ENCODE data around the gene POFUT2. TPM values are rescaled to one million over a fixed set of nuclear protein-coding genes. Genes with fewer than 3 reads are reported as not detected.

Gene POFUT2
- polyA plus RNA-seq, 1 donor from 2014 or later, result 25.4 TPM

DNA sequence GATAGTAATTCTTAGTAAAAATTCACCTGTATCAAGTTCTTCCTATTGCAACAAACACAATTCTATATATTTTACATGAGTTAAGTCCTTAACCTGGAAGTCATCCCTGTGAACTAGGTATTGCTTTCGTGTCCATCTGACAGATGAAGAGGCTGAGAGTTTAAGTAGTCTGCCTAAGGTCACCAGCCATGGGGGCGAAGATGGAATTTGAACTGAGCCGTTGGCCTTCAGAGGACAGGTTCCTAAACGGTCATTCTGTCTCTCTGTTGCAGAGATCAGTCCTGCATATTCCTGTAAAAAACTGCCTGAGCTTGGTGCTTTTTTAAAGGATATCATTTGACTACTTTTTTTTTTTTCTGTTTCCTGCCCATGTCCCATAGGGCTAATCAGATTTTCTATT, 10.2 kb upstream of the POFUT2 start:
- no peak overlapping the region for H3K4me2 ChIP-seq (ENCODE audit: low read length)
- H3K9me2 ChIP-seq (ENCODE audit: insufficient read depth, low read length), result no peaks in the 10 kb centered on the region
- H3K36me3 ChIP-seq (ENCODE audit: insufficient read depth, low read length), result no peaks in the 10 kb centered on the region
- TF ChIP-seq, protein P1, sequence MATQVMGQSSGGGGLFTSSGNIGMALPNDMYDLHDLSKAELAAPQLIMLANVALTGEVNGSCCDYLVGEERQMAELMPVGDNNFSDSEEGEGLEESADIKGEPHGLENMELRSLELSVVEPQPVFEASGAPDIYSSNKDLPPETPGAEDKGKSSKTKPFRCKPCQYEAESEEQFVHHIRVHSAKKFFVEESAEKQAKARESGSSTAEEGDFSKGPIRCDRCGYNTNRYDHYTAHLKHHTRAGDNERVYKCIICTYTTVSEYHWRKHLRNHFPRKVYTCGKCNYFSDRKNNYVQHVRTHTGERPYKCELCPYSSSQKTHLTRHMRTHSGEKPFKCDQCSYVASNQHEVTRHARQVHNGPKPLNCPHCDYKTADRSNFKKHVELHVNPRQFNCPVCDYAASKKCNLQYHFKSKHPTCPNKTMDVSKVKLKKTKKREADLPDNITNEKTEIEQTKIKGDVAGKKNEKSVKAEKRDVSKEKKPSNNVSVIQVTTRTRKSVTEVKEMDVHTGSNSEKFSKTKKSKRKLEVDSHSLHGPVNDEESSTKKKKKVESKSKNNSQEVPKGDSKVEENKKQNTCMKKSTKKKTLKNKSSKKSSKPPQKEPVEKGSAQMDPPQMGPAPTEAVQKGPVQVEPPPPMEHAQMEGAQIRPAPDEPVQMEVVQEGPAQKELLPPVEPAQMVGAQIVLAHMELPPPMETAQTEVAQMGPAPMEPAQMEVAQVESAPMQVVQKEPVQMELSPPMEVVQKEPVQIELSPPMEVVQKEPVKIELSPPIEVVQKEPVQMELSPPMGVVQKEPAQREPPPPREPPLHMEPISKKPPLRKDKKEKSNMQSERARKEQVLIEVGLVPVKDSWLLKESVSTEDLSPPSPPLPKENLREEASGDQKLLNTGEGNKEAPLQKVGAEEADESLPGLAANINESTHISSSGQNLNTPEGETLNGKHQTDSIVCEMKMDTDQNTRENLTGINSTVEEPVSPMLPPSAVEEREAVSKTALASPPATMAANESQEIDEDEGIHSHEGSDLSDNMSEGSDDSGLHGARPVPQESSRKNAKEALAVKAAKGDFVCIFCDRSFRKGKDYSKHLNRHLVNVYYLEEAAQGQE (IDR thresholded peaks at IDR 0.05; ENCODE audit: borderline replicate concordance), result no peak
- TF ChIP-seq RAD21 (conservative IDR thresholded peaks at IDR 0.05) (no peak), SMC3 (conservative IDR thresholded peaks at IDR 0.05; ENCODE audit: poor library complexity) (no peak), EP300 (conservative IDR thresholded peaks at IDR 0.05; ENCODE audit: poor library complexity, severe bottlenecking) (no peak), TAF1 (IDR thresholded peaks at IDR 0.05; ENCODE audit: low read depth) (no peak), MXI1 (conservative IDR thresholded peaks at IDR 0.05; ENCODE audit: poor library complexity, severe bottlenecking) (no peak), EZH2 (IDR thresholded peaks at IDR 0.05; ENCODE audit: borderline replicate concordance, insufficient read depth, low read length, poor library complexity, severe bottlenecking) (no peak), POLR2AphosphoS5 (IDR thresholded peaks at IDR 0.05) (no peak)
- TF ChIP-seq, protein P2, sequence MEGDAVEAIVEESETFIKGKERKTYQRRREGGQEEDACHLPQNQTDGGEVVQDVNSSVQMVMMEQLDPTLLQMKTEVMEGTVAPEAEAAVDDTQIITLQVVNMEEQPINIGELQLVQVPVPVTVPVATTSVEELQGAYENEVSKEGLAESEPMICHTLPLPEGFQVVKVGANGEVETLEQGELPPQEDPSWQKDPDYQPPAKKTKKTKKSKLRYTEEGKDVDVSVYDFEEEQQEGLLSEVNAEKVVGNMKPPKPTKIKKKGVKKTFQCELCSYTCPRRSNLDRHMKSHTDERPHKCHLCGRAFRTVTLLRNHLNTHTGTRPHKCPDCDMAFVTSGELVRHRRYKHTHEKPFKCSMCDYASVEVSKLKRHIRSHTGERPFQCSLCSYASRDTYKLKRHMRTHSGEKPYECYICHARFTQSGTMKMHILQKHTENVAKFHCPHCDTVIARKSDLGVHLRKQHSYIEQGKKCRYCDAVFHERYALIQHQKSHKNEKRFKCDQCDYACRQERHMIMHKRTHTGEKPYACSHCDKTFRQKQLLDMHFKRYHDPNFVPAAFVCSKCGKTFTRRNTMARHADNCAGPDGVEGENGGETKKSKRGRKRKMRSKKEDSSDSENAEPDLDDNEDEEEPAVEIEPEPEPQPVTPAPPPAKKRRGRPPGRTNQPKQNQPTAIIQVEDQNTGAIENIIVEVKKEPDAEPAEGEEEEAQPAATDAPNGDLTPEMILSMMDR (IDR thresholded peaks at IDR 0.05; ENCODE audit: poor library complexity, severe bottlenecking), result no peak
- no peaks in the 10 kb centered on the region for H3K79me2 ChIP-seq (replicated peaks; ENCODE audit: insufficient read depth, low read length)
- H2AFZ ChIP-seq (ENCODE audit: low read depth, low read length), result no peak overlapping the region
- H3K9me3 ChIP-seq (ENCODE audit: low read length), result no peaks in the 10 kb centered on the region
- H3K4me3 ChIP-seq (ENCODE audit: low read length), result no peak overlapping the region
- no peaks in the 10 kb centered on the region for H3F3A ChIP-seq (ENCODE audit: insufficient read depth, low read length, poor library complexity, severe bottlenecking)
- no peaks in the 10 kb centered on the region for H4K20me1 ChIP-seq (ENCODE audit: insufficient read depth)
- no peak overlapping the region for H3K9ac ChIP-seq (ENCODE audit: low read length)
- H3K27me3 ChIP-seq (ENCODE audit: insufficient read depth, low read depth, low read length), result no peaks in the 10 kb centered on the region
- no peak overlapping the region for H3K27ac ChIP-seq (ENCODE audit: low read length)

DNA sequence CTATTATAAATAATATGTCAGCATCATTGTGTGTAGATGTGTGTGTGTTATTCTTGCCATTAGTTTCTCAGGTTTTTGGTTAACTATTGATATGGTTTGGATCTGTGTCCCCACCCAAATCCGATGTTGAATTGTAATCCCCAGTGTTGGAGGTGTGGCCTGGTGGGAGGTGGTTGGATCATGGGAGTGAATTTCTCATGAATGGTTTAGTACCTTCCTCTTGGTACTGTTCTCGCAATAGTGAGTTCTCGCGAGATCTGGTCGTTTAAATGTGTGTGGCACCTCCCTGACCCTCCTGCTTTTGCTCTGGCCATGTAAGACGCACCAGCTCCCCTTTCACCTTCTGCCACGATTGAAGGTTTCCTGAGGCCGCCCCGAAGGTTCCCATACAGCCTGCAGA, 9.6 kb upstream of the POFUT2 start:
- H3K27ac ChIP-seq (ENCODE audit: low read length), result no peak overlapping the region
- H3K9me3 ChIP-seq (ENCODE audit: low read length), result no peaks in the 10 kb centered on the region
- H3K27me3 ChIP-seq (ENCODE audit: insufficient read depth, low read depth, low read length), result no peaks in the 10 kb centered on the region
- H3K4me3 ChIP-seq (ENCODE audit: low read length), result no peak overlapping the region
- H2AFZ ChIP-seq (ENCODE audit: low read depth, low read length), result no peak overlapping the region
- no peaks in the 10 kb centered on the region for H4K20me1 ChIP-seq (ENCODE audit: insufficient read depth)
- H3K9ac ChIP-seq (ENCODE audit: low read length), result no peak overlapping the region
- H3K9me2 ChIP-seq (ENCODE audit: insufficient read depth, low read length), result no peaks in the 10 kb centered on the region
- no peak overlapping the region for H3K4me2 ChIP-seq (ENCODE audit: low read length)
- H3K79me2 ChIP-seq (replicated peaks; ENCODE audit: insufficient read depth, low read length), result no peaks in the 10 kb centered on the region
- H3F3A ChIP-seq (ENCODE audit: insufficient read depth, low read length, poor library complexity, severe bottlenecking), result no peaks in the 10 kb centered on the region
- no peaks in the 10 kb centered on the region for H3K36me3 ChIP-seq (ENCODE audit: insufficient read depth, low read length)
- TF ChIP-seq, protein P2 (IDR thresholded peaks at IDR 0.05; ENCODE audit: poor library complexity, severe bottlenecking), result no peak
